GM12874 (cell line): ENCODE measurements around the gene PPP1R9A.

Experiments
- TF ChIP-seq, protein P1 (sequence below): IDR thresholded peaks from 2 replicates; pipeline ENCODE4 v1.5.1; 2011; ENCODE audit warnings: low read depth, mild to moderate bottlenecking, control low read depth, low read length, moderate library complexity; ENCODE audit not compliant: insufficient read depth

PPP1R9A gene

DNA sequence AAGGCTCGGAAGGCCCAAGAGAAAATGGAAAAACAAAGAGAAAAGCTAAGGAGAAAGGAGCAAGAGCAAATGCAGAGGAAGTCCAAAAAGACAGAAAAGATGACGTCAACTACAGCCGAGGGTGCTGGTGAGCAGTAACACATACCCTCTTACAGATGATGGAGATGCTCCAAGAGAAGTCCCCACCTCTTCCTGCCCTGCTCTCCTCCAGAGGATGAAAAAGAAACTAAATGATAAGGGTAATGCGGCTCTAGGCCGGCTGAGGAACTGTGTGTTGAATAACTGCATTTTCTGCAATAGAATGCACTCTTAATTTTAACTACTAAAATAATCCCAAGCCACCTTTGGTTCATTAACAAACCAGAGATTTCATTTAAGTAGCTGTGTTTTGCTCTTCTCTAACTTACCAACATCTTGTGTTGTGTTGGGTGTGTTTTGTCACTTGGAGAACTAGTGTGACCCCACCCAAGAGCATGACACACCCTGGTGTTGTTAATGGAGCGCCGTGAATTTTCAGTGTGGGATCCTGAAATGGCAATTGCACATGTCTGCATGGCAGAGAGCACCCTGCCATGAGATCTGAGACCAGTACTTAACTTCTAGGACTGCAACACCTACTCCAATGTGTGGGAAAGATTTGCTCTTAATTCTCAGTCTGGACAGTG, 382.9 kb downstream of the PPP1R9A start:
- TF ChIP-seq, protein P1, sequence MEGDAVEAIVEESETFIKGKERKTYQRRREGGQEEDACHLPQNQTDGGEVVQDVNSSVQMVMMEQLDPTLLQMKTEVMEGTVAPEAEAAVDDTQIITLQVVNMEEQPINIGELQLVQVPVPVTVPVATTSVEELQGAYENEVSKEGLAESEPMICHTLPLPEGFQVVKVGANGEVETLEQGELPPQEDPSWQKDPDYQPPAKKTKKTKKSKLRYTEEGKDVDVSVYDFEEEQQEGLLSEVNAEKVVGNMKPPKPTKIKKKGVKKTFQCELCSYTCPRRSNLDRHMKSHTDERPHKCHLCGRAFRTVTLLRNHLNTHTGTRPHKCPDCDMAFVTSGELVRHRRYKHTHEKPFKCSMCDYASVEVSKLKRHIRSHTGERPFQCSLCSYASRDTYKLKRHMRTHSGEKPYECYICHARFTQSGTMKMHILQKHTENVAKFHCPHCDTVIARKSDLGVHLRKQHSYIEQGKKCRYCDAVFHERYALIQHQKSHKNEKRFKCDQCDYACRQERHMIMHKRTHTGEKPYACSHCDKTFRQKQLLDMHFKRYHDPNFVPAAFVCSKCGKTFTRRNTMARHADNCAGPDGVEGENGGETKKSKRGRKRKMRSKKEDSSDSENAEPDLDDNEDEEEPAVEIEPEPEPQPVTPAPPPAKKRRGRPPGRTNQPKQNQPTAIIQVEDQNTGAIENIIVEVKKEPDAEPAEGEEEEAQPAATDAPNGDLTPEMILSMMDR, result no peak

DNA sequence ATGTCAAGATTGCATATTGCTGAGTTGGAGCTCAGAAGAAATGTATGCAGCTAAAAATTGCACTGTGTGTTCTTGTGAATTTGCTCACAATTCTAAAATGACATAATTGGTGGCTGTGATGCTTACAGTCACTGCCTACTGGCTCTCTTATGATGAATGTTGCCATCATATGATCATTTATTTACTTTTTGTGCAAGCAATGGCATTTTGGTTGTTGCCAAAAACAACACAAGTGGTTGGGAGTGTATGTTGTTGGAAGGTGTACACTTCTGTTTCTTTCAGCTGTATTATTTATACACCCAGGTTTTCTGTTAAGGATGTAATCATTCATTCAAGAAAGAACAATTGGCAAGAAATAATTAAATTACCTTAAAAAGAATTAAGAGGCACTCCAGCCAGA, 388.0 kb downstream of the PPP1R9A start:
- TF ChIP-seq, protein P1, result no peak

DNA sequence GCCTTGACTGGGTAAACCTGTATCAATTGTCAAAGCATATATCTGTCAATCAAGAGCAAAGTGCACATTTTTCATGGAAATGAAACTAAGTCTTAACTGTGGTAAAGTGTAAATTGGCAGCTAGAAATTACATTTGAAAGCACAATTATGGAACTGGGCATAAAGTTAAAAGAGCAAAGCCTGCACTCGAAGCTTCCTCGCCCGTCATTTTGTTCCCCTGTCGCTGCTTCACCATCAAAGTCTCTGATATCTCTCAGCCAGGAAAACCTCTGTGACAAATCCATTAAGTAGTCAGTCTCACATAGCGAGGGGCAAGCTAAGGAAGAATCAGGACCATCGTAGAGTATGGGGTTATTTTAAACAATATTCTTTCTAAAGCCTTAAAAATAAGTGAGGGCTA, 389.1 kb downstream of the PPP1R9A start:
- TF ChIP-seq, protein P1, result no peak

DNA sequence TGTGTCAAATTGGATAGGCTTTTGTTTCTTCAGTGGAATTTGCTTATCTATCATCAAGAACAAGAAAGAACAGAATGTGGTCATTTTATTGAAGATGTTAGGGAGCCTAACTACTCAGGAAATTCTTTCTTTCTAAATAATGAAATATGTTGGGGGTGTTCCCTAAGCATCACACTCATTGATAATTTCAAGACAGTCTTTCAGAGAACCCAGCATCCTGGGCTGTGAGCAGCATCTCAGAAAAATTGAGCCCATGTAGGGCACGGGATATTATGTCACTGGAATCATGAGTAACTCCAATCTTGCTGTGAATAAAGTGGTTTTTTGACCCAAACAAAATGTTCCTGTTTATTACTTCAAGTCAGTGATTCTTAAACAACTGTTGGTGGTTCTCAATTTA, 389.6 kb downstream of the PPP1R9A start:
- TF ChIP-seq, protein P1, result no peak

DNA sequence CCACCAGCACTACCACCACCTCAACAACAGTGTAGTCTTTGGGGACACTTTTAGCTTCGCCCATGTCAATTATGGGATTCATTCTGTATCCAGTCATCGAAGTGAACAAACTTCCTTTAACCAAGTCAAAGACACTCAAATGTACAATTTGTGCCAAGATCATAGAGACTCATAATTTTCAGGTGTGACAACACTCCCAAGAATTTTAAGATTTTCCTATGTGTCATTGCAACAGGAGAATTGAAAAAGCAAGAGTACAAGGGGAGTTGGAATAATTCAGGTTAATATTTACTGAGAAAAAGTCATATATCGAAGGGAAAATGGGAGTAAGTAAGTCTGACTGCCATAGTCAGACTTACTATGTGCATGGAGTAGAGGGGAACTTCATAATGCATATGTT, 390.7 kb downstream of the PPP1R9A start:
- TF ChIP-seq, protein P1, result no peak

DNA sequence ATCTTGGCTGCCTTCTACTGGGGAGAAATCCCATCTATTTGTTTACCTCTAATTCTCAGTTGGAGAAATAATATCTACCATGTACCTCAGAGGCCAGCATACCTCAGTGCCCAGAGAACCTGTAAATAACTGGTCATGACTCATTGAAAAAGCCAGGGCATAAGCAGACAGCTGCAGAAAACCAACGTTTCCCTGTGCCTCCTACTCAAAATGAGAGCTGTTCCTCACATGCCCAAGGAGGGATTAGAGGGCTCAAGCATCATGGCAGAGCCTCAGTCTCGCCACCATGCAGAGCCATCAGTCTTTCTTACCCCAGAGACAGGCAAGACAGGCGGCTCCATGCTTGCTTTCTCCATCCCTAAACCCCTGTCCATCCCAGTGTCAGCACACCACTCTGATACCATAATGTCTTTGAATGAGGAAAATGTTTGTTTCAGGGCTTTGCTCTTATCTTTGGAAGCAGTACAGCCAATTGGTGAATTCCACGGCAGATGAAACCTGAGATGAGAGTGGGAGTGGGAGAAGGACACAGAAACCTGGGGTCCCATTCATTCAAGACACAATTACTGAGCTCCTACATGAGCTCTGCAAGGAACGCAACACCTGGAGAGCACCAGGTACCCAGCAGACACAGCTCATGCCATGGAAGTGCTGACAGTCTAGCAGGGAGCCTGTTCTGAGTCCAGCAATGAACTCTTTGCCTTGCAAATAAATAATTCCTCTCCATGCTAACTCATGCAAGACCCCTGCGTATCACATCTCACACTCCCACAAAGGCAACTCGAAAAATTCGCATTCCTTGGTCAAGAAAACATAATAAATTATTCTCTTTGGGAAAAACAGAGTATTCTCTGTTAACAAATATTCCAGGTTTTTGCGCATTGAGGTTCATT, 395.9 kb downstream of the PPP1R9A start:
- TF ChIP-seq, protein P1, result no peak

DNA sequence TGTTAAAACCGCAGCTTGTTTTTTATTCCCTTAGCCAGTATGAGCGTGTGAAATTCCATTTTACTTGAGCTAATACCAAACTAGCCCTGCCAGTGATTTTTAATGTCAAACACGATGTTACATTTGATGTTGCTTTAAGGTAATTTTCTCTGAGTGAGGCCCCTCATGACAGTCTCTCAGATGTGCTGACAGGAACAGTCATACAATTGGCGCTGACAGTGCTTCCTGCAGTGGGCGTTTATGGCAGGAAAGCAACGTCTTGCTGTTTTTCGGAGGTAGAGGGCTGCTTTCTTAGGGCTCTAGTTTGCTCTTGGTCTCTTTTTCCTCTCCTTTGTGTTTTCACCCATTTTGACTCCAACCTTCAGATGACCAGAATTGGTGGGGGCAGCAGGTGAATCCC, 397.6 kb downstream of the PPP1R9A start:
- TF ChIP-seq, protein P1, result no peak
